Spleen (tissue), 11 donors: Measurements from ENCODE around the gene BTNL8. TPM values are rescaled to one million over a fixed set of nuclear protein-coding genes. Genes with fewer than 3 reads are reported as not detected.

ENCODE experiments used
- DNase-seq: peaks from one replicate; pipeline ENCODE4 v3.0.0-alpha.2; 2020
- H3K27ac ChIP-seq, 8 donors: fragments of 200-600 bp; sonication (generic) in 7 of 8; 1 replicate in 4 of 8; 2 replicates in 4 of 8; pipeline versions ENCODE4 v1.5.0 to v1.8.0; 2016 to 2021; ENCODE audit warnings: inconsistent platforms in 4 of 8, mild to moderate bottlenecking in 4 of 8, moderate library complexity in 1 of 8
- H3K27me3 ChIP-seq, 7 donors: fragments of 200-600 bp; sonication (generic) in 6 of 7; replicated peaks in 1 of 7; 1 replicate in 4 of 7; 2 replicates in 3 of 7; pipeline versions ENCODE4 v1.5.0 to v1.8.0; 2016 to 2021; ENCODE audit warnings: inconsistent platforms in 3 of 7, mild to moderate bottlenecking in 1 of 7
- H3K36me3 ChIP-seq, 6 donors: fragments of 200-600 bp; sonication (generic) in 5 of 6; 1 replicate in 4 of 6; 2 replicates in 2 of 6; pipeline versions ENCODE4 v1.5.0 to v1.8.0; 2016 to 2021; ENCODE audit warnings: inconsistent platforms in 2 of 6
- H3K4me1 ChIP-seq, 6 donors: fragments of 200-600 bp; sonication (generic) in 5 of 6; 1 replicate in 3 of 6; 2 replicates in 3 of 6; pipeline versions ENCODE4 v1.5.0 to v1.8.0; 2016 to 2021; ENCODE audit warnings: inconsistent platforms in 3 of 6
- H3K4me3 ChIP-seq, 8 donors: fragments of 200-600 bp; sonication (generic) in 7 of 8; 1 replicate in 4 of 8; 2 replicates in 4 of 8; pipeline versions ENCODE4 v1.5.0 to v1.8.0; 2016 to 2021; ENCODE audit warnings: inconsistent platforms in 4 of 8, mild to moderate bottlenecking in 4 of 8, moderate library complexity in 2 of 8
- H3K9me3 ChIP-seq, 8 donors: fragments of 200-600 bp; sonication (generic) in 7 of 8; 1 replicate in 4 of 8; 2 replicates in 4 of 8; pipeline versions ENCODE4 v1.5.0 to v1.8.0; 2016 to 2021; ENCODE audit warnings: inconsistent platforms in 4 of 8
- CTCF ChIP-seq, 11 experiments: fragments of 200-600 bp in 7 of 11; fragments of 450-650 bp in 4 of 11; sonication (generic) in 4 of 11; IDR thresholded peaks in 8 of 11; conservative IDR thresholded peaks in 3 of 11; 1 replicate in 7 of 11; 2 replicates in 4 of 11; pipeline versions ENCODE4 v1.4.0 to v1.8.0; 2016 to 2021; ENCODE audit warnings: antibody characterized with exemption in 11 of 11, inconsistent platforms in 4 of 11, mild to moderate bottlenecking in 1 of 11
- POLR2A ChIP-seq, 3 donors: fragments of 450-650 bp; IDR thresholded peaks; one replicate each; pipeline ENCODE4 v1.5.1; 2017; ENCODE audit warnings: antibody characterized with exemption in 3 of 3, mild to moderate bottlenecking in 1 of 3
- POLR2AphosphoS5 ChIP-seq, 3 donors: sonication (generic); formaldehyde crosslinking; IDR thresholded peaks; one replicate each; pipeline ENCODE4 v1.5.1; 2017; ENCODE audit warnings: antibody characterized with exemption in 3 of 3
- WGBS, 5 donors: extraction: QIAGEN DNeasy Blood & Tissue Kit in 3 of 5; methylation state at CpG; one replicate each; pipeline versions ENCODE4 v1.1.5 to v1.1.7; 2013 to 2018; 5-methylcytosine and 5-hydroxymethylcytosine counted together
- intact Hi-C: fragments of 100-400 bp; cut with DNase I; formaldehyde crosslinking; loops from one replicate; pipeline ENCODE4 v1.15.0; 2023; ENCODE audit warnings: low total_unique reads
- polyA plus RNA-seq, 3 donors: library from polyadenylated mRNA; stranded (reverse); fragments of 200-250 nt; gene quantifications; one replicate each; pipeline ENCODE4 v1.2.1, GENCODE V29; 2013
- total RNA-seq, 7 donors: library from RNA; depleted of rRNA in 3 of 7; stranded (reverse); fragments of >200 nt in 3 of 7; fragmentation: NEBNext Ultra II Directional in 4 of 7; extraction: Animal tissue kit (Norgen Biotek cat#: 25700) in 4 of 7; gene quantifications; one replicate each; pipeline versions ENCODE4 v1.1.0 to v1.2.1, GENCODE V29; 2016 to 2021
- donor health status: healthy with polysubstance abuse.
- donor health status: DM: no; HTN: no; CAD: no; lungs with moderate emphysema.
- donor health status: DM: no; HTN: no; CAD: no.
- donor health status: Bipolar disorder and iron deficiency.
- donor health status: healthy.
- donor health status: DM: no; HTN: no; CAD: no.
- donor health status: DM: yes; HTN: yes; CAD: no.

The BTNL8 gene
- total and polyA plus RNA-seq, 10 donors = 0.42 to 7.9 (median 3.1) TPM

- Histone ChIP-seq H3K27ac (no peak overlapping the region), H3K36me3 (peaks cover 16 to 84% (median 44%) of the 10 kb centered on the region in 6 donors), H3K4me3 (no peak overlapping the region), H3K27me3 (no peaks in the 10 kb centered on the region), H3K4me1 (no peaks in the 10 kb centered on the region), H3K9me3 (peaks cover 0 to 40% (median 30%) of the 10 kb centered on the region in 8 donors)
- no peak for DNase-seq
- intact Hi-C loops = no loop called here
- TF ChIP-seq POLR2AphosphoS5 (IDR thresholded peaks at IDR 0.05) (no peak), POLR2A (IDR thresholded peaks at IDR 0.05) (no peak)
- 89 to 95% (median 94%) methylated on average over 4 of the region's 4 CpGs for WGBS, 5 donors
These were observed 46.5 kb upstream of the BTNL8 start for GRCh38 chr5:180852495-180852894.

- H3K9me3 ChIP-seq = peaks cover 0 to 35% (median 29%) of the 10 kb centered on the region in 8 donors
- no peak overlapping the region for H3K27ac ChIP-seq
- intact Hi-C loops = no loop called here
- WGBS, 5 donors = 69 to 82% (median 79%) methylated on average over 13 of the region's 13 CpGs
- TF ChIP-seq POLR2AphosphoS5 (IDR thresholded peaks at IDR 0.05) = no peak
- no peak for TF ChIP-seq CTCF (IDR thresholded peaks at IDR 0.05 in 8 of 11, conservative IDR thresholded peaks at IDR 0.05 in 3 of 11)
- no peak for TF ChIP-seq POLR2A (IDR thresholded peaks at IDR 0.05)
- no peak overlapping the region for H3K4me3 ChIP-seq
- no peak for DNase-seq
- H3K27me3 ChIP-seq = no peaks in the 10 kb centered on the region
- peaks cover 16 to 79% (median 44%) of the 10 kb centered on the region in 6 donors for H3K36me3 ChIP-seq
- no peaks in the 10 kb centered on the region for H3K4me1 ChIP-seq
These were observed 45.7 kb upstream of the BTNL8 start for GRCh38 chr5:180853121-180853847.

- no peak for TF ChIP-seq POLR2A (IDR thresholded peaks at IDR 0.05)
- no peak for TF ChIP-seq CTCF (IDR thresholded peaks at IDR 0.05 in 8 of 11, conservative IDR thresholded peaks at IDR 0.05 in 3 of 11)
- no peak for TF ChIP-seq POLR2AphosphoS5 (IDR thresholded peaks at IDR 0.05)
- DNase-seq = no peak
- 93 to 100% (median 94%) methylated on average over 1 of the region's 1 CpG for WGBS, 5 donors
- H3K27ac ChIP-seq = no peak overlapping the region
- peaks cover 0 to 1% (median 0%) of the 10 kb centered on the region in 6 donors for H3K4me1 ChIP-seq
- peaks cover 0 to 30% (median 25%) of the 10 kb centered on the region in 8 donors for H3K9me3 ChIP-seq
- intact Hi-C loops = no loop called here
- peaks cover 16 to 74% (median 45%) of the 10 kb centered on the region in 6 donors for H3K36me3 ChIP-seq
- no peaks in the 10 kb centered on the region for H3K27me3 ChIP-seq
- no peak overlapping the region for H3K4me3 ChIP-seq
These were observed 45.1 kb upstream of the BTNL8 start for GRCh38 chr5:180853848-180854176.

- no peaks in the 10 kb centered on the region for H3K9me3 ChIP-seq
- no peaks in the 10 kb centered on the region for H3K27me3 ChIP-seq
- H3K4me3 ChIP-seq = no peak overlapping the region
- H3K27ac ChIP-seq = no peak overlapping the region
- DNase-seq = no peak
- 94 to 98% (median 97%) methylated on average over 6 of the region's 6 CpGs for WGBS, 5 donors
- TF ChIP-seq POLR2AphosphoS5 (IDR thresholded peaks at IDR 0.05) = no peak
- TF ChIP-seq POLR2A (IDR thresholded peaks at IDR 0.05) = no peak
- no peak for TF ChIP-seq CTCF (IDR thresholded peaks at IDR 0.05 in 8 of 11, conservative IDR thresholded peaks at IDR 0.05 in 3 of 11)
- peaks cover 0 to 27% (median 15%) of the 10 kb centered on the region in 6 donors for H3K4me1 ChIP-seq
- intact Hi-C loops = no loop called here
- H3K36me3 ChIP-seq = peaks cover 0 to 38% (median 15%) of the 10 kb centered on the region in 6 donors
These were observed 40.4 kb upstream of the BTNL8 start for GRCh38 chr5:180858586-180858985.
